Measurements from ENCODE around the gene TTC6. TPM values are rescaled to one million over a fixed set of nuclear protein-coding genes. Genes with fewer than 3 reads are reported as not detected.

Gene TTC6
- total and polyA plus RNA-seq, 4 donors = 0.74 to 21.7 (median 3.6) TPM

GRCh38 chr14:37596790-37597472 is 1.5 kb downstream of the TTC6 start:
- peaks cover 5 to 34% (median 30%) of the 10 kb centered on the region in 4 donors for H3K4me1 ChIP-seq (ENCODE audit: control insufficient read depth in 4 of 4, insufficient read depth in 4 of 4, low read length in 3 of 4)
- H3K4me3 ChIP-seq (ENCODE audit: low read depth in 1 of 3, low read length in 3 of 3) = no peak overlapping the region
- no peak overlapping the region for H3K9ac ChIP-seq (ENCODE audit: low read depth in 1 of 2, low read length in 2 of 2)
- no peaks in the 10 kb centered on the region for H3K27me3 ChIP-seq (ENCODE audit: control insufficient read depth in 4 of 4, insufficient read depth in 4 of 4, low read length in 3 of 4)
- H3K36me3 ChIP-seq (ENCODE audit: control insufficient read depth in 4 of 4, insufficient read depth in 3 of 4, low read depth in 1 of 4, low read length in 3 of 4) = no peaks in the 10 kb centered on the region
- DNase-seq (ENCODE audit: low spot score) = no peak
- TF ChIP-seq TAF1 (conservative IDR thresholded peaks at IDR 0.05) (no peak), FOXA1 (IDR thresholded peaks at IDR 0.05) (no peak), SP1 (IDR thresholded peaks at IDR 0.05) (no peak), RXRA (IDR thresholded peaks at IDR 0.05) (no peak), EGR1 (IDR thresholded peaks at IDR 0.05; ENCODE audit: low read depth in 2 of 2) (no peak), JUND (IDR thresholded peaks at IDR 0.05) (no peak)
- TF ChIP-seq, protein P1, sequence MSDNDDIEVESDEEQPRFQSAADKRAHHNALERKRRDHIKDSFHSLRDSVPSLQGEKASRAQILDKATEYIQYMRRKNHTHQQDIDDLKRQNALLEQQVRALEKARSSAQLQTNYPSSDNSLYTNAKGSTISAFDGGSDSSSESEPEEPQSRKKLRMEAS (IDR thresholded peaks at IDR 0.05) = no peak
- no peaks in the 10 kb centered on the region for H3K9me3 ChIP-seq (ENCODE audit: control insufficient read depth in 4 of 4, low read length in 3 of 4)
- 51% methylated on average over 7 of the region's 7 CpGs for WGBS
- H3K27ac ChIP-seq (ENCODE audit: low read depth in 1 of 2, low read length in 2 of 2) = no peak overlapping the region

DNA sequence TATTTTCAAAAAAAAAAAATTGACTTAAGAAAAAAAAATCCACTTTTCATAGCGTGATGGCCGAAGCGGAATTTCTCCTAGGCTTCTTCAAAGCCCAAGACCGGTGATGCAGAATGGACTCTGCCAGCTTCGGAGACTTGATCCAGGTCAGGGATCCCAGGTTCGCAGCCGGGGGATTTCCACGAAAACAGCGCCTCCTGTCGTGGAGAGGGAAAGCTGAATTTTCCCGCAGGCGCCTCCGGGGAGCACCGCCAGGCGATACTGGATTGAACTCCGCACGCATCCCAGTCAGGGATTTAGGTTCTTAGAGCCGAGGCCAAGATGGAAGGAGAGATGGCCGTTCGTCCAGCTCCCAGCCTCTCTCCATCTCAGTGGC is 2.1 kb downstream of the TTC6 start:
- no peak for DNase-seq (ENCODE audit: low spot score)
- no peak overlapping the region for H3K9ac ChIP-seq (ENCODE audit: low read depth in 1 of 2, low read length in 2 of 2)
- TF ChIP-seq, protein P1 (IDR thresholded peaks at IDR 0.05) = no peak
- TF ChIP-seq CTCF (IDR thresholded peaks at IDR 0.05; ENCODE audit: low read depth, low read length, missing input control) (no peak), FOXA1 (IDR thresholded peaks at IDR 0.05) (no peak), JUND (IDR thresholded peaks at IDR 0.05) (no peak), TAF1 (conservative IDR thresholded peaks at IDR 0.05) (no peak), HNF4G (IDR thresholded peaks at IDR 0.05) (no peak), YY1 (IDR thresholded peaks at IDR 0.05) (no peak), FOXA2 (IDR thresholded peaks at IDR 0.05) (no peak)
- TF ChIP-seq, protein P2, sequence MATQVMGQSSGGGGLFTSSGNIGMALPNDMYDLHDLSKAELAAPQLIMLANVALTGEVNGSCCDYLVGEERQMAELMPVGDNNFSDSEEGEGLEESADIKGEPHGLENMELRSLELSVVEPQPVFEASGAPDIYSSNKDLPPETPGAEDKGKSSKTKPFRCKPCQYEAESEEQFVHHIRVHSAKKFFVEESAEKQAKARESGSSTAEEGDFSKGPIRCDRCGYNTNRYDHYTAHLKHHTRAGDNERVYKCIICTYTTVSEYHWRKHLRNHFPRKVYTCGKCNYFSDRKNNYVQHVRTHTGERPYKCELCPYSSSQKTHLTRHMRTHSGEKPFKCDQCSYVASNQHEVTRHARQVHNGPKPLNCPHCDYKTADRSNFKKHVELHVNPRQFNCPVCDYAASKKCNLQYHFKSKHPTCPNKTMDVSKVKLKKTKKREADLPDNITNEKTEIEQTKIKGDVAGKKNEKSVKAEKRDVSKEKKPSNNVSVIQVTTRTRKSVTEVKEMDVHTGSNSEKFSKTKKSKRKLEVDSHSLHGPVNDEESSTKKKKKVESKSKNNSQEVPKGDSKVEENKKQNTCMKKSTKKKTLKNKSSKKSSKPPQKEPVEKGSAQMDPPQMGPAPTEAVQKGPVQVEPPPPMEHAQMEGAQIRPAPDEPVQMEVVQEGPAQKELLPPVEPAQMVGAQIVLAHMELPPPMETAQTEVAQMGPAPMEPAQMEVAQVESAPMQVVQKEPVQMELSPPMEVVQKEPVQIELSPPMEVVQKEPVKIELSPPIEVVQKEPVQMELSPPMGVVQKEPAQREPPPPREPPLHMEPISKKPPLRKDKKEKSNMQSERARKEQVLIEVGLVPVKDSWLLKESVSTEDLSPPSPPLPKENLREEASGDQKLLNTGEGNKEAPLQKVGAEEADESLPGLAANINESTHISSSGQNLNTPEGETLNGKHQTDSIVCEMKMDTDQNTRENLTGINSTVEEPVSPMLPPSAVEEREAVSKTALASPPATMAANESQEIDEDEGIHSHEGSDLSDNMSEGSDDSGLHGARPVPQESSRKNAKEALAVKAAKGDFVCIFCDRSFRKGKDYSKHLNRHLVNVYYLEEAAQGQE (IDR thresholded peaks at IDR 0.05) = no peak
- H3K27ac ChIP-seq (ENCODE audit: low read depth in 1 of 2, low read length in 2 of 2) = no peak overlapping the region
- 54% methylated on average over 20 of the region's 20 CpGs for WGBS
- no peaks in the 10 kb centered on the region for H3K36me3 ChIP-seq (ENCODE audit: control insufficient read depth in 4 of 4, insufficient read depth in 3 of 4, low read depth in 1 of 4, low read length in 3 of 4)
- H3K4me3 ChIP-seq (ENCODE audit: low read depth in 1 of 3, low read length in 3 of 3) = no peak overlapping the region
- H3K9me3 ChIP-seq (ENCODE audit: control insufficient read depth in 4 of 4, low read length in 3 of 4) = no peaks in the 10 kb centered on the region
- no peaks in the 10 kb centered on the region for H3K27me3 ChIP-seq (ENCODE audit: control insufficient read depth in 4 of 4, insufficient read depth in 4 of 4, low read length in 3 of 4)
- peaks cover 8 to 40% (median 35%) of the 10 kb centered on the region in 4 donors for H3K4me1 ChIP-seq (ENCODE audit: control insufficient read depth in 4 of 4, insufficient read depth in 4 of 4, low read length in 3 of 4)

Data from liver (tissue), 9 donors.